ENCODE data around the gene TESK2.
"Not testable (repeated sequence)": the region's sequence is repeated elsewhere in the genome, so short reads cannot be mapped to it uniquely, and the experiment has no call there.

The TESK2 gene

GRCh38 chr1:45473302-45473701, 17.7 kb downstream of the TESK2 start:
- DNase-seq = no peak

DNA sequence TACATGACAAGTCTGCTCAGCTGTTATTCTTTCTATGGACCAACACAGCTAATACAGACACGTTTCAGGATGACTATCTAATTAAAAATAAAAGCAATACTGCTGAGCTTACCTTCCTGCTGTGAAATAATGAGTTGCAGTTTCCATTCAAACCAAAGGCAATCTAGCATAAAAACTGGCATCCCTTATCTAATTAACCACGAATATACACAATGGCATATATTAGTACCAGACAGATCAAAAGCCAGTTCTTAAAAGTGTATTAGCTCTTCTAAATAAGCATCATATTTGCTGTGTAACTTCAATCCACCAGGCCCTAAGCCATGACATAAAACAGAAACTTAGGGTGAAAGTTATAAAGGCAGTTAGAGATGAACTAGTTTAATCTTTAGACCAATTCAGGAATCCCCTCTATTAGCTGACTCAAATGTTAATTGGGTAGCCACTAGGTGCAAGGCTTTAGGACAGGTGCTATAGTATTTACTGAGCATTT, 20.6 kb downstream of the TESK2 start:
- DNase-seq = no peak

DNA sequence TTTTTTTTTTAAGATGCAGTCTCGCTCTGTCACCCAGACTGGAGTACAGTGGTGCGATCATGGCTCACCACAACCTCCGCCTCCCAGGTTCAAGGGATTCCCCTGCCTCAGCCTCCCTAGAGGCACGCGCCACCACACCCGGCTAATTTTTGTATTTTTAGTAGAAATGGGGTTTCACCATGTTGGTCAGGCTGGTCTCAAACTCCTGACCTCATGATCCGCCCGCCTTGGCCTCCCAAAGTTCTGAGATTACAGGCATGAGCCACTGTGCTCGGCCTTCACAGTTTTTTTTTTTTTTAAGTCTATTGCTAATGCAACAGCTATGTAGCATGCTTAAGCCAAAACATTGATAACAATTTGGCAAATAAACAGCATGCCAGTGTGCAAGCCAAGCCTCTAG, 23.6 kb downstream of the TESK2 start:
- not testable (repeated sequence) for DNase-seq

GRCh38 chr1:45465277-45465676, 25.7 kb downstream of the TESK2 start:
- DNase-seq = no peak

DNA sequence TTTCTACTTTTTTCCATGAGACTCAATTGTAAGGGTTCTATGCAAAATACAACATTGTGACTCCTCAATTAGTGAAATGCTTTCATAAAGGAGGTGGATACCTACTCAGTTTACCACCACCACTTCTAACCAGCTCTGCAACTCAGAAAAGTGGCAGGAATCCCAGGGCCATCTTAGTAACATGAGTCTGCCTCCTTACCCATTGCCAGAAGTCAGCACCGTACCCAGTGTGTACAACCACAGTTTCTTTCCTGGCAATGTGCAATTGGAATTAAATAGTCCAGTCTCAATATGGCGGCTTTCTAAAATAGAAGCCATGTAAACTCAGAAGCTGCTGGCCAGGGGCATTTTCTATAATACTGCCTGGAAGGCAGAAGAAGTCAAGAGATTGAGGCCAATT, 32.1 kb downstream of the TESK2 start:
- DNase-seq = no peak

- no peak for DNase-seq
These were observed 34.4 kb downstream of the TESK2 start for GRCh38 chr1:45456531-45456930.

- no peak for DNase-seq
These were observed 35.8 kb downstream of the TESK2 start for GRCh38 chr1:45455162-45455561.

DNA sequence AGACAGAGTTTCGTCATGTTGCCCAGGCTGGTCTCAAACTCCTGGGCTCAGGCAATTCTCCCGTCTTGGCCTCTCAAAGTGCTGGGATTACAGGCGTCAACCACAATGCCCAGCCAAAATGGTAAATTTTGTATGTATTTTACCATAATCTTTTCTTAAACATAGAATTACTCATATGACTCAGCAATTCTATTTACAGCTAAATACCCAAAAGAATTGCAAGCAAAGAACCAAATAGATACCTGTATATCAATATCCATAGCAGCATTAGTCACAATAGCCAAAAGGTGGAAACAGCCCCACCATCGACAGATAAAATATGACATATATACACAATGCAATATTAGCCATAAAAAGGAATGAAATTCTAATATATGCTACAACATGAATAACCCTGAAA, 36.5 kb downstream of the TESK2 start:
- DNase-seq = no peak

DNA sequence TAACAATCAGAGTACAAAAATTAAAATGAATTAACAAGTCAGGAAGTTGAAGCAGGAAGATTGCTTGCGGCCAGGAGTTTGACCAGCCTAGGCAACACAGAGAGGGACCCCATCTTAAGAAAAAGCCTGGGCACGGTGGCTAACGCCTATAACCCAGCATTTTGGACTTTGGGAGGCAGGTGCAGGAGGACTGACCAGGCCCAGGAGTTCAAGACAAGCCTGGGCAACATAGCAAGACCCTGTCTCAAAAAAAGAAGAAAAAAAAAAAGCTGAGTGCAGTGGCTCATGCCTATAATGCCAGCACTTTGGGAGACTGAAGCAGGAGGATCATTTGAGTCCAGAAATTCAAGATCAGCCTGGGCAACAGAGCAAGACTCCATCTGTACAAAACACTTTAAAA, 38.5 kb downstream of the TESK2 start:
- DNase-seq = no peak

DNA sequence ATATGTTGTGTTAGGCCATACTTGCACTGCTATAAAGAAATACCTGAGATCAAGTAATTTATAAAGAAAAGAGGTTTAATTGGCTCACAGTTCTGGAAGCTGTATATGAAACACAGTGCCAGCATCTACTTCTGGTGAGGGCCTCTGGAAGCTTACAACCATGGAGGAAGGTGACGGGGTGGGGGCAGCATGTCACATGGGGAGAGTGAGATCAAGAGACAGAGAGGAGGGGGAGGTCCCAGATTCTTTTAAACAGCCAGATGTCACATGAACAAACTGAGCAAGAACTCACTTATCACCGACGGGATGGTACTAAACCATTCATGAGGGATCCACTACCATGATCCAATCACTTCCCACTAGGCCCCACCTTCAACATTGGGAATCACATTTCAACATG, 42.6 kb downstream of the TESK2 start:
- no peak for DNase-seq

DNA sequence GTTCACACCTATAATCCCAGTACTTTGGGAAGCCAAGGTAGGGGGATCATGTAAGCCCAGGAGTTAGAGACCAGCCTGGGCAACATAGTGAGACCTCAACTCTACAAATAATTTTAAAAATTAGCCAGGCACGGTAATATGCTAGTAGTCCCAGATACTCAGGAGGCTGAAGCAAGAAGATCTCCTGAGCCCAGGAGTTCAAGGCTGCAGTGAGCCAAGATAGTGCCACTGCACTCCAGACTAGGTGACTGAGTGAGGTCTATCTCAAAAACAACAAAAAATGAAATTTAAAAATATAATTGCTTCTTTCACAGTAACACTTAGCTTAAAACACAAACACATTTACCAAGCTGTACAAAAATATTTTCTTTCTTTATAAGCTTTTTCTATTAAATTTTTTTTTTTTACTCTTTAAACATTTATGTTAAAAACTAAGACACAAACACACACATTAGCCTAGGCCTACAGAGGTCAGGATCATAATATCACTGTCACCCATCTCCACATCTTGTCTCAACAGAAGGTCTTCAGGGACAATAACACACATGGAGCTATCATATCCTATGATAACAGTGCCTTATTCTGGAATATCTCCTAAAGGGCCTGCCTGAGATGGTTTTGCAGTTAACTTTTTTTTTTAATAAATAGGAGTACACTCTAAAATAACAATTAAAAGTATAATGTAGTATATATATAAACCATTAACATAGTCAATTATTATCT, 43.9 kb downstream of the TESK2 start:
- DNase-seq = no peak

GRCh38 chr1:45446530-45446929, 44.4 kb downstream of the TESK2 start:
- no peak for DNase-seq

DNA sequence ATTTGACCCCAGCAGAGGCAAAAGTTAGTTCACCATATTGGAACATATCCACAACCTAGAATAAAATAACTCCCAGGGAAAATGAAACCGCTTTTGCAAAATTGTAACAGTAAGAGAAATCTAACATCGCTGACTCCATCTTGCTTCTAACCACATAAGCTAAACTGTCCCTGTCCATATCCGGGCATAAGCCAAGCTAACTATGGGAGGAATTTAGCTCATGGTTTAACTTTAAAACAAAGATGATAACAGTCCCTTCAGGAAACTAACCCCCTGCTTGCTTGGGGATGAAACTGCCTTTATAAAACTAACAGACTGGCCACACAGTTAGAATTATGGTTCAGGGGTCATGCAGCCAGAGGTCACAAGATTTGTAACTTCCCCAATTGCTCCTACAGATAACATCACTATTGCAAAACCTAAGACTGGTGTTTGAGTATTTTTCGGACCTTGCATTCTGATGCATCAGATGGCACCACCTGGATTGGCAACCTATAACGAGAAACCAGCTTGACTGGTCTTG, 46.3 kb downstream of the TESK2 start:
- no peak for DNase-seq

DNA sequence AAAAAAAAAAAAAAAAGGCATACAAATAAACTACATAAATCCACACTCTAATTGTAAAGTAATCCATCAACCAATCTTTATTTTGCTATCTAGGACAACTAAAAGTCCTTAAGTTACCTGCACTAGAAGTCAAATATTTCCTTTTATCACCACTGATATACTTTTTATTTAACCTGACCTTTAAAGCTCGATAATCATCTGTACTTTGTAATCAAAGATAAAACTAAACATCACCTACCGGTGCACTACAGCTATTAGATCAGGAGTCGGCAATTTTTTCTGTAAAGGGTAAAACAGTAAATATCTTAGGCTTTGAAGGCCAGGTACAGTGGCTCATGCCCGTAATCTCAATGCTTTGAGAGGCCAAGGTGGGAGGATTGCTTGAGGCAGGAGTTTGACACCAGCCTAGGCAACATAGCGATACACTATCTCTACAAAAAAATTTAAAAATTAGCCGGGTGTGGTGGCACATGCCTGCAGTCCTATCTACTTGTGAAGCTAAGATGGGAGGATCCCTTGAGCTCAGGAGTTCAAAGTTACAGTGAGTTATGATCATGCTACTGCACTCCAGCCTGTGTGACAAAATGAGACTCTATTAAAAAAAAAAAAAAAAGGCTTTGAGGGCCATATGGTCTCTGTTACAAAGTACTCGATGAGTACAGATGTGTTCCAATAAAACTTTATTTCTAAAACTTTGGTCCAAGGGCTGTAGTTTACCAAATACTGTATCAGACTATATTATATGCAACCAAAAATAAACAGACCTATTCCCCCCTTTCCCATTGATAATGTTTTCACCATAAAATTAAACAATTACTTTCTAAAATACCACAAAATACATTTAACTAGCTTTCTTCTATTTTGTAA, 47.1 kb downstream of the TESK2 start:
- no peak for DNase-seq

- no peak for DNase-seq
These were observed 48.7 kb downstream of the TESK2 start for GRCh38 chr1:45442272-45442671.

- no peak for DNase-seq
These were observed 53.6 kb downstream of the TESK2 start for GRCh38 chr1:45437323-45437722.

GRCh38 chr1:45430490-45430889, 60.5 kb downstream of the TESK2 start:
- DNase-seq = no peak

DNA sequence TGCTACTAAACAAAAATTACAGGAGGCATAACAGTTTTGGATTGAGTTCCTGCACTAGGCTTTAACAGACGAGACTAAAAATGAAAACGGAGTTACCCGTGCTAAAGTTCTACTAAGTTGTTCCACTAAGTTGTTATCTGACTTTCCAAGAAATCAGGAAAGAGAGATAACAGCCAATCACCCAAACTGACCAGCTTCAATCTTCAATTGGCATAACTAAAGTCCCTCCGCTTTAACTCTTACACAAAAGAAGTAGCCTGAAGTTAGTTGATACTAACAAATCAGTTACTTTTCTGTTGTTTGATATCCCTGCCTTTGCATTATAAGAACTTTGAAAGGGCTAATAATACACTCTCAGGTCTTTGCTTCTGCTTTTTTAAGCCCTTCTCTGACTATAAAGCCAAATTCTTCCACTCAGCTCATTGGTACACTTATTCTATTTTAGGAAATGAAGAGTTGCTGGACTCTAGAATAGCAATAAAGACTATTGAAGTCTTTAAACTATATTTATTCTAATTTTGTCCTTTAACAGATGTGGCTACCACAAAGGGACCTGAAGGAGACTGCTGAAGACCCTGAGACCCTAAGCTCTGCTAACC, 61.3 kb downstream of the TESK2 start:
- DNase-seq = no peak

- DNase-seq = no peak
These were observed 66.9 kb downstream of the TESK2 start for GRCh38 chr1:45423906-45424678.

- DNase-seq = no peak
These were observed 69.0 kb downstream of the TESK2 start for GRCh38 chr1:45421935-45422334.

DNA sequence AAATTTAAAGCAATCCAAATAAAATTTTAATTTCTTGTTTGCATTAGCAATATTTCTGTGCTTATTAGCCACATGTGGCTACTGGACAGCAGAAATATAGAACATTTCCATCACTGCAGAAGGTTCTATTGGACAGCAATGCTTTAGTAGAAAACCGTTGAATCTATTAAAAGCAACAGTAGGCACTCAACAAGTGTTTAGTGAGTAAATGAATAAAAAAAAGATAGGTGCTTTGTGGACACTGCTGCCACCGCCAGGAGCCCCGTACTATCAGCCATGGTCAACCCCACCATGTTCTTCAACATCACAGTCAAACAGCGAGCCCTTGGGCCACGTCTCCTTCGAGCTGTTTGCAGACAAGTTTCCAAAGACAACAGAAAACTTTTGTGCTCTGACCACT, 76.2 kb downstream of the TESK2 start:
- DNase-seq = no peak

GRCh38 chr1:45412899-45413298, 78.1 kb downstream of the TESK2 start:
- DNase-seq = no peak

- DNase-seq = no peak
These were observed 79.5 kb downstream of the TESK2 start for GRCh38 chr1:45411510-45411899.
